LNCaP clone FGC (cell line): Measurements from ENCODE around the gene KDF1.
"Not testable (repeated sequence)": the region's sequence is repeated elsewhere in the genome, so short reads cannot be mapped to it uniquely, and the experiment has no call there.

Experiments used
- DNase-seq: peaks from one replicate; pipeline ENCODE4 v3.0.0-alpha.2; 2011; ENCODE audit warnings: low read depth
- H3K4me3 ChIP-seq: 2 replicates; pipeline ENCODE4 v1.5.1; 2011; ENCODE audit warnings: mild to moderate bottlenecking, low read depth, low read length, control low read depth
- TF ChIP-seq, protein P1 (sequence below): IDR thresholded peaks from 2 replicates; pipeline ENCODE4 v1.5.1; 2012; ENCODE audit warnings: mild to moderate bottlenecking; ENCODE audit not compliant: control insufficient read depth, insufficient read depth; ENCODE audit errors: extremely low read depth

The KDF1 gene

DNA sequence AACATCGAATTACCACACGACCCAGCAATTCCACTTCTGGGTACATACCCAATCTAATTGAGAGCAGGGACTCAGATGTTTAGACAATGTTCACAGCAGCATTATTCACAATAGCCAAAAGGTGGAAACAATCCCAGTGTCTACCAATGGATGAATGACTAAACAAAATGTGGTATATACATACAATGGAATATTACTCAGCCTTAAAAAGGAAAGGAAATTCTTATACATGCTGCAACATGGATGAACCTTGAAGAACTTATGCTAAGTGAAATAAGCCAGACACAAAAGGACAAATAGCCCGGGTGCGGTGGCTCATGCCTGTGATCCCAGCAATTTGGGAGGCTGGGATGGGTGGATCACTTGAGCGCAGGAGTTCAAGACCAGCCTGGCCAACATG lies 6.9 kb downstream of the KDF1 start:
- DNase-seq: no peak
- no peak overlapping the region for H3K4me3 ChIP-seq
- TF ChIP-seq, protein P1, sequence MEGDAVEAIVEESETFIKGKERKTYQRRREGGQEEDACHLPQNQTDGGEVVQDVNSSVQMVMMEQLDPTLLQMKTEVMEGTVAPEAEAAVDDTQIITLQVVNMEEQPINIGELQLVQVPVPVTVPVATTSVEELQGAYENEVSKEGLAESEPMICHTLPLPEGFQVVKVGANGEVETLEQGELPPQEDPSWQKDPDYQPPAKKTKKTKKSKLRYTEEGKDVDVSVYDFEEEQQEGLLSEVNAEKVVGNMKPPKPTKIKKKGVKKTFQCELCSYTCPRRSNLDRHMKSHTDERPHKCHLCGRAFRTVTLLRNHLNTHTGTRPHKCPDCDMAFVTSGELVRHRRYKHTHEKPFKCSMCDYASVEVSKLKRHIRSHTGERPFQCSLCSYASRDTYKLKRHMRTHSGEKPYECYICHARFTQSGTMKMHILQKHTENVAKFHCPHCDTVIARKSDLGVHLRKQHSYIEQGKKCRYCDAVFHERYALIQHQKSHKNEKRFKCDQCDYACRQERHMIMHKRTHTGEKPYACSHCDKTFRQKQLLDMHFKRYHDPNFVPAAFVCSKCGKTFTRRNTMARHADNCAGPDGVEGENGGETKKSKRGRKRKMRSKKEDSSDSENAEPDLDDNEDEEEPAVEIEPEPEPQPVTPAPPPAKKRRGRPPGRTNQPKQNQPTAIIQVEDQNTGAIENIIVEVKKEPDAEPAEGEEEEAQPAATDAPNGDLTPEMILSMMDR: no peak

DNA sequence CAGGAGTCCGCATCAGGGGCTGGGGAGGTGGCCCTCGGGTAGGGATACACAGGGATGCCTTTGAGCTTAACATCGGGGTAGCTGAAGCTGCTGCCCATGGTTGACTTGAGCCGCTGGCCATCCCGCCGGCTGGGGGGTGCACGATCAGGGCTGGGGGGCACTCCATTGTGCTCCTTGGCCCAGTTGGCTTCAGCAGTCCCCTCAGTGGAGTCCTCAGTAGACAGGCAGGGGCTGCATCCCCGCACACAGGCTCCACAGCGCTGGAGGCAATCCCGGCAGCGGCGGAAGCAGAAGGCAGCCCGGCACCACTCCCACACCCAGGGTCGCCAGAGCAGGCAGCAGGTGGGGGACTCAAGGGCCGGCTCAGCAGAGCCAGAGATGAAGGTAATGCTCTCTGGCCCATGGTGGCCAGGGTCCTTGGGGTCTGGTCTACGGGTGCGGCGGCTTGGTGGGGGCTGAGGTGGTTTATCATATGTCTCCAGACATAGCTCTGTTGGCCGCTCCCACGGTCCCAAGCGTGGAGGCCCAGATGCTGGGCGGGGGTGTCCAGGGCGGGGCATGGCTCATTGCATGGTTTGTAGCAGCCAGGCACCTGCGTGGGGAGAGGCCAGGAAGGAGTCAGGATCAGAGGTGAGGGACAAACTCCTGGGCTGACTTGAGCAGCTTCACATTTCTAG lies 8.3 kb downstream of the KDF1 start:
- DNase-seq: no peak
- TF ChIP-seq, protein P1: no peak

GRCh38 chr1:26951216-26951615 lies 9.1 kb downstream of the KDF1 start:
- DNase-seq: no peak
- TF ChIP-seq, protein P1: no peak
- H3K4me3 ChIP-seq: no peak overlapping the region

More for the DNA sequence above, 8.3 kb downstream of the KDF1 start:
- H3K4me3 ChIP-seq: no peak overlapping the region

GRCh38 chr1:26950602-26951001 lies 9.7 kb downstream of the KDF1 start:
- TF ChIP-seq, protein P1: no peak

DNA sequence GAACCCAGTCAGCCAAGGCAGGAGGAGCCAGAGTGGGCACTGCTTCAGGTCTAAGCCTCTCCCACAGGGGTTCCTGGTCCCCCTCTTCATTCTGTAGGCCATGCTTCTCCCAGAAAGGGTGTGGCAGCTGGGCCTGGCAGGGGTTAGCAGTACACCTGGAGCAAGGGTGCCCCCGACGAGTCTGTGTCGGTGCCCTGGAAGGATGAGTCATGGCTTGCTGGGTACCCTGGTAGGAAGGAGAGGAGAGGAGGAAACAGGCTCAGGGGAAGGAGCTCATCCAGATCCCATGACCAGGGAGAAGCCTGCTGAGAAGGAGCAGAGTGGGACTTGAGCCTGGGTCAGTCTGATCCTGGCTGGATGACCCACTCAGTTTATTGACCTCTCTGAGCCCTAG lies 10.3 kb downstream of the KDF1 start:
- DNase-seq: no peak
- no peak overlapping the region for H3K4me3 ChIP-seq
- TF ChIP-seq, protein P1: no peak

More at GRCh38 chr1:26950602-26951001, 9.7 kb downstream of the KDF1 start:
- no peak overlapping the region for H3K4me3 ChIP-seq
- DNase-seq: no peak

DNA sequence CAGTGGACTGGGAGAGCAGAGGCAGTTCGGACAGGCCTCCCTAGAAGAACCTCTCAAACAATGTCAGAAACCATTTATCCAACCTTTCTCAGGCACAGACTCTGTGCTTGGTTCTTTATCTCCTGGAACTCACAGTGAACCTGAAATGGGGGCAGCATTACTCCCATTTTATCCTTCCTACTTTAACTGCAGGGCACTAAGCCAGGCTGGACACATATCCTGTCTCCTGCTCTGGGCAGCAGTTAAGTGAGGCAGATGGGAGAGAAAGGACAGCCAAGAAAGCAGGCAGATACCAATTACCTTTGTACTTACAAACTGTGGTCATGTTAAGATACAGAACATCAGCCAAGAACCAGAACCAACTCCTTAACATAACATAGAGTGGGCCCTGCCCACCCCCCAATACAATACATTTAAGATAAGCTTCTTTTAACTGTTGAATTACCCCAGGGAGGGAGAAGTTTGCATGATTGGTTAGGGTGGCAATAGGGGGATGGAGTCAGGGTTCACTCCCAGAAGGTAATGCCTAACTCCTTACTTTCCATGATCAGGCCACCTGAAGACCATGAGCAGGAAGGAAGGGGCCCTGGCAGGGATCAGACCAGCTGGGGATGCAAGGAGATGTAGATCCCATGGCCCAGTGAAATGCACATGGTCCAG lies 10.9 kb downstream of the KDF1 start:
- H3K4me3 ChIP-seq: no peak overlapping the region
- TF ChIP-seq, protein P1: no peak
- no peak for DNase-seq

DNA sequence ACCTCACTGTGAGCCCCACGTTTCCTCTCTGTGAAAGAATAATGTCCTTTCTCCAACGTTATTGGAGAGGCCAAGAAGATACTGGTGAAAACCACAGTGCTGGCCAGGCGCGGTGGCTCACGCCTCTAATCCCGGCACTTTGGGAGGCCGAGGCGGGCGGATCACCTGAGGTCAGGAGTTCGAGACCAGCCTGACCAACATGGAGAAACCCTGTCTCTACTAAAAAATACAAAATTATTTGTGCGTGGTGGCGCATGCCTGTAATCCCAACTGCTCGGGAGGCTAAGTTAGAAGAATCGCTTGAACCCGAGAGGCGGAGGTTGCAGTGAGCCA lies 11.6 kb downstream of the KDF1 start:
- H3K4me3 ChIP-seq, DNase-seq: not testable (repeated sequence)
